Upper lobe of left lung (tissue), 4 donors: ENCODE measurements around the gene WDR48.

ENCODE experiments used
- EP300 ChIP-seq, 4 donors: sonication (generic); formaldehyde crosslinking; IDR thresholded peaks; one replicate each; pipeline ENCODE4 v1.5.1; 2017; ENCODE audit warnings: antibody characterized with exemption in 4 of 4, control low read depth in 2 of 4
- POLR2A ChIP-seq, 4 donors: fragments of 450-650 bp; IDR thresholded peaks; one replicate each; pipeline ENCODE4 v1.5.1; 2016 to 2017; ENCODE audit warnings: antibody characterized with exemption in 4 of 4, mild to moderate bottlenecking in 2 of 4
- POLR2AphosphoS5 ChIP-seq, 2 donors: sonication (generic); formaldehyde crosslinking; IDR thresholded peaks; one replicate each; pipeline ENCODE4 v1.5.1; 2017; ENCODE audit warnings: antibody characterized with exemption in 2 of 2
- TF ChIP-seq, protein P1 (sequence below), 6 experiments: fragments of 450-650 bp in 4 of 6; fragments of 200-600 bp in 2 of 6; sonication (generic) in 2 of 6; IDR thresholded peaks; one replicate each; pipeline ENCODE4 v1.5.1; 2016 to 2019; ENCODE audit warnings: antibody characterized with exemption in 6 of 6

DNA sequence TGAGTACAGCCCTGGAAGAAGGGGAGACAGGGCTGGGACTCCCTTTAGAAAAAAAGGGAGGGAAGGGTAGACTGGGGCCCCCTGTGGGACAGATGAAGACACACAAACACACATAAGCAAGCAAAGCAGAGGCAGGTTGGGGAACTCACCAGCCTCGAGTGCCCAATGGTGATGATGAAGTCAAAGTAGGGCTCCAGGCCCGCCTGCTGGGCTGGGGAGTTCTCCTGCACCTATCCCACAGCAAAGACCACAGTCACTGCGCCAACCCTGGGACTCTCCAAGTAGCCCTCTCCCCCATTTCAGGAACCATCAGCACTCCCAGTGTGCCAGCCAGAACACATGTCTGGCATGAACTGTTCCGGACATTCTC, 51.5 kb downstream of the WDR48 start:
- TF ChIP-seq, protein P1, sequence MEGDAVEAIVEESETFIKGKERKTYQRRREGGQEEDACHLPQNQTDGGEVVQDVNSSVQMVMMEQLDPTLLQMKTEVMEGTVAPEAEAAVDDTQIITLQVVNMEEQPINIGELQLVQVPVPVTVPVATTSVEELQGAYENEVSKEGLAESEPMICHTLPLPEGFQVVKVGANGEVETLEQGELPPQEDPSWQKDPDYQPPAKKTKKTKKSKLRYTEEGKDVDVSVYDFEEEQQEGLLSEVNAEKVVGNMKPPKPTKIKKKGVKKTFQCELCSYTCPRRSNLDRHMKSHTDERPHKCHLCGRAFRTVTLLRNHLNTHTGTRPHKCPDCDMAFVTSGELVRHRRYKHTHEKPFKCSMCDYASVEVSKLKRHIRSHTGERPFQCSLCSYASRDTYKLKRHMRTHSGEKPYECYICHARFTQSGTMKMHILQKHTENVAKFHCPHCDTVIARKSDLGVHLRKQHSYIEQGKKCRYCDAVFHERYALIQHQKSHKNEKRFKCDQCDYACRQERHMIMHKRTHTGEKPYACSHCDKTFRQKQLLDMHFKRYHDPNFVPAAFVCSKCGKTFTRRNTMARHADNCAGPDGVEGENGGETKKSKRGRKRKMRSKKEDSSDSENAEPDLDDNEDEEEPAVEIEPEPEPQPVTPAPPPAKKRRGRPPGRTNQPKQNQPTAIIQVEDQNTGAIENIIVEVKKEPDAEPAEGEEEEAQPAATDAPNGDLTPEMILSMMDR (IDR thresholded peaks at IDR 0.05): no peak
- TF ChIP-seq POLR2AphosphoS5 (IDR thresholded peaks at IDR 0.05) (no peak), POLR2A (IDR thresholded peaks at IDR 0.05) (no peak), EP300 (IDR thresholded peaks at IDR 0.05) (no peak)
